ENCODE measurements around the gene LYPD1. TPM values are rescaled to one million over a fixed set of nuclear protein-coding genes. Genes with fewer than 3 reads are reported as not detected.

Gene LYPD1
- total and polyA plus RNA-seq, 2 of the 4 experiments (the other 2 are of a cell fraction) = 66.1 to 87.6 TPM

DNA sequence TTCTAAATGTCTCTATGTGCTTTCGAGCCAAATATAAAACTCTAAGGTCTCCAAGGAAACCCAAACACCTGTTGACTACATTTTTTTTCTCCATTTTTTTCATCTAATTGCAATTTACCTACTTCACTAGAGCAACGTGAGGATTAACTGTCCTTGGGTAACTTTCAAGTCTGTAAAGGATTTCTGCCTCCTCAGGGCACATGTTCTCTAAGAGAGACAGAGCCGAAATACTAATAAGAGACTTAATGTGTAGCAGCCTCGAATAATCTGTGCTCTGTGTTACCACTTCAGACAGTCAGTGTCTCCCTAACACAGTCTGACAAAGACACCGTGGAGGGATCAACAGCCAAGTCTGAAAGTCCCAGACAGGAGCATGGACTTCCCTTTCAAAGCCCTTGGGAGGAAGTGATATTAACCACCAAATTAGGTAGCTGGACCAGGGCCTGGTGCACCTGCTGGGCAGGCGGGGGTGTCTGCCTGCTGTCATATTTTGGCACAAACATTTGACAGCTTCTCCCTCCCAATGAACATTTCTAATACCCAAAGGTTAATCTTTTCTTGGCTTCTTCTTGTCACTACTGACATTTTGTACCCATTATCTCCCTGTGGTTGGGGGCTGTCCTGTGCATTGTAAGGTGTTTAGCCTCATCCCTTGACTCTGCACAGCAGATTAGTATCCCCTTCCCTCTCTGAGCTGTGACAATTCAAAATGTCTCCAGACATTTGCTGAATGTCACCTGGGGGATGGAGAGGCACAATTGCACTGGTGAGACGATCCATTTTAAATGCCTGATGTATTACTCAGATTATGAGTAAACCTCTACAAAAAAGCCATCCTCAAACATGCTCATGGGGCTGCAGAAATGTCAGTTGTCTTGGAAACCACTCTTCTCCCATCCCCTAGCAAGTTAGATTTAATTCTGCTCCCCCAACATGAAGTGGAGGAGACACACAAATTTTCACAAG, 45.7 kb upstream of the LYPD1 start:
- Histone ChIP-seq H3K4me1 (ENCODE audit: control insufficient read depth, insufficient read depth, low read length) (no peaks in the 10 kb centered on the region), H2BK20ac (ENCODE audit: low read depth, low read length) (no peak overlapping the region; the same call in 1 of the 2 replicates), H2AFZ (replicated peaks; ENCODE audit: low read length, poor library complexity) (no peak overlapping the region), H4K8ac (ENCODE audit: low read depth in 2 of 2, low read length in 2 of 2) (no peak overlapping the region), H3K4me3 (ENCODE audit: insufficient read depth, low read depth, low read length) (no peak overlapping the region), H3K14ac (replicated peaks; ENCODE audit: low read depth, low read length) (no peak overlapping the region), H3K27ac (ENCODE audit: insufficient read depth, low read length) (no peak overlapping the region), H3K79me1 (ENCODE audit: low read depth in 1 of 2, low read length in 2 of 2) (no peaks in the 10 kb centered on the region; a peak in 1 of 4 replicates), H3K36me3 (ENCODE audit: control insufficient read depth, insufficient read depth, low read length) (peaks cover 7% of the 10 kb centered on the region), H3K4me2 (ENCODE audit: low read depth, low read length) (no peak overlapping the region), H2BK120ac (ENCODE audit: low read depth, low read length) (no peak overlapping the region), H3K9me3 (ENCODE audit: control insufficient read depth, insufficient read depth, low read length) (no peaks in the 10 kb centered on the region), H2BK15ac (ENCODE audit: low read depth, low read length) (no peak overlapping the region), H3K18ac (ENCODE audit: low read depth, low read length) (no peak overlapping the region), H3K27me3 (ENCODE audit: control insufficient read depth, insufficient read depth, low read length) (no peaks in the 10 kb centered on the region), H3K56ac (ENCODE audit: extremely low read depth, insufficient read depth, low read length) (no peak overlapping the region), H3K23ac (ENCODE audit: low read depth, low read length) (no peak overlapping the region), H4K91ac (ENCODE audit: insufficient read depth, low read depth, low read length) (no peak overlapping the region), H3K9ac (ENCODE audit: low read depth, low read length) (no peak overlapping the region), H3K9me1 (ENCODE audit: insufficient read depth, low read length) (peaks cover 16% of the 10 kb centered on the region; the same call in 1 of the 2 replicates), H2AK5ac (ENCODE audit: low read depth, low read length) (0 out of 2 replicates have a peak overlapping the region, but pooled peaks have one; percentile 27), H2AK9ac (replicated peaks; ENCODE audit: low read depth, low read length, poor library complexity) (no peak overlapping the region), H4K20me1 (ENCODE audit: insufficient read depth, low read length) (no peaks in the 10 kb centered on the region; the same call in 1 of the 2 replicates), H4K5ac (ENCODE audit: low read depth, low read length) (no peak overlapping the region), H3K4ac (ENCODE audit: low read depth, low read length) (no peak overlapping the region; the same call in 1 of the 2 replicates), H2BK5ac (ENCODE audit: low read depth, low read length, poor library complexity, severe bottlenecking) (no peak overlapping the region)
- DNase-seq (peak; percentile 32), ATAC-seq (ENCODE audit: low read depth) (no peak; the same call in 1 of the 2 replicates)
- no TSS peak for BruUV-seq (replicated peaks)
- in situ Hi-C loops (cut with MboI; ENCODE audit: low sequenced_read_pairs) (no loop called here), dilution Hi-C loops (cut with HindIII; ENCODE audit: low sequenced_read_pairs, unreplicated experiment) (no loop called here), intact Hi-C loops (cut with micrococcal nuclease) (no loop called here)
- 72% methylated on average over 2 of the region's 7 CpGs; no CpG with 5 or more reads in 1 of the 2 experiments for WGBS, 2 experiments (ENCODE audit: extremely low coverage in 2 of 2, insufficient read length in 1 of 2)
- CTCF ChIA-PET = interaction anchor here (0.6 kb wide), 1 partner anchor 14 kb away, joined by 3 read pairs; no protein-coding TSS in a partner anchor
- TF ChIP-seq BHLHE40 (IDR thresholded peaks at IDR 0.05; ENCODE audit: low read depth, low read length) (no peak), RFX5 (IDR thresholded peaks at IDR 0.05; ENCODE audit: low read depth, low read length) (no peak), NFE2L2 (IDR thresholded peaks at IDR 0.05; ENCODE audit: low read depth, low read length) (no peak), MAZ (IDR thresholded peaks at IDR 0.05; ENCODE audit: borderline replicate concordance, low read depth, low read length) (no peak), RCOR1 (IDR thresholded peaks at IDR 0.05; ENCODE audit: insufficient replicate concordance, low read length) (no peak), FOS (IDR thresholded peaks at IDR 0.05; ENCODE audit: low read depth, low read length) (no peak), RAD21 (IDR thresholded peaks at IDR 0.05; ENCODE audit: low read length) (no peak), POLR2A (IDR thresholded peaks at IDR 0.05; ENCODE audit: low read depth, low read length) (no peak), MAFK (IDR thresholded peaks at IDR 0.05; ENCODE audit: low read depth, low read length) (no peak), SMC3 (IDR thresholded peaks at IDR 0.05; ENCODE audit: low read depth, low read length) (no peak), CEBPB (IDR thresholded peaks at IDR 0.05; ENCODE audit: low read depth, low read length) (no peak)
- TF ChIP-seq, protein P1, sequence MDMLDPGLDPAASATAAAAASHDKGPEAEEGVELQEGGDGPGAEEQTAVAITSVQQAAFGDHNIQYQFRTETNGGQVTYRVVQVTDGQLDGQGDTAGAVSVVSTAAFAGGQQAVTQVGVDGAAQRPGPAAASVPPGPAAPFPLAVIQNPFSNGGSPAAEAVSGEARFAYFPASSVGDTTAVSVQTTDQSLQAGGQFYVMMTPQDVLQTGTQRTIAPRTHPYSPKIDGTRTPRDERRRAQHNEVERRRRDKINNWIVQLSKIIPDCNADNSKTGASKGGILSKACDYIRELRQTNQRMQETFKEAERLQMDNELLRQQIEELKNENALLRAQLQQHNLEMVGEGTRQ (IDR thresholded peaks at IDR 0.05; ENCODE audit: low read depth, low read length) = no peak
- TF ChIP-seq, protein P2, sequence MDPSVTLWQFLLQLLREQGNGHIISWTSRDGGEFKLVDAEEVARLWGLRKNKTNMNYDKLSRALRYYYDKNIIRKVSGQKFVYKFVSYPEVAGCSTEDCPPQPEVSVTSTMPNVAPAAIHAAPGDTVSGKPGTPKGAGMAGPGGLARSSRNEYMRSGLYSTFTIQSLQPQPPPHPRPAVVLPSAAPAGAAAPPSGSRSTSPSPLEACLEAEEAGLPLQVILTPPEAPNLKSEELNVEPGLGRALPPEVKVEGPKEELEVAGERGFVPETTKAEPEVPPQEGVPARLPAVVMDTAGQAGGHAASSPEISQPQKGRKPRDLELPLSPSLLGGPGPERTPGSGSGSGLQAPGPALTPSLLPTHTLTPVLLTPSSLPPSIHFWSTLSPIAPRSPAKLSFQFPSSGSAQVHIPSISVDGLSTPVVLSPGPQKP (IDR thresholded peaks at IDR 0.05; ENCODE audit: borderline replicate concordance, low read depth, low read length) = no peak
- TF ChIP-seq, protein P3, sequence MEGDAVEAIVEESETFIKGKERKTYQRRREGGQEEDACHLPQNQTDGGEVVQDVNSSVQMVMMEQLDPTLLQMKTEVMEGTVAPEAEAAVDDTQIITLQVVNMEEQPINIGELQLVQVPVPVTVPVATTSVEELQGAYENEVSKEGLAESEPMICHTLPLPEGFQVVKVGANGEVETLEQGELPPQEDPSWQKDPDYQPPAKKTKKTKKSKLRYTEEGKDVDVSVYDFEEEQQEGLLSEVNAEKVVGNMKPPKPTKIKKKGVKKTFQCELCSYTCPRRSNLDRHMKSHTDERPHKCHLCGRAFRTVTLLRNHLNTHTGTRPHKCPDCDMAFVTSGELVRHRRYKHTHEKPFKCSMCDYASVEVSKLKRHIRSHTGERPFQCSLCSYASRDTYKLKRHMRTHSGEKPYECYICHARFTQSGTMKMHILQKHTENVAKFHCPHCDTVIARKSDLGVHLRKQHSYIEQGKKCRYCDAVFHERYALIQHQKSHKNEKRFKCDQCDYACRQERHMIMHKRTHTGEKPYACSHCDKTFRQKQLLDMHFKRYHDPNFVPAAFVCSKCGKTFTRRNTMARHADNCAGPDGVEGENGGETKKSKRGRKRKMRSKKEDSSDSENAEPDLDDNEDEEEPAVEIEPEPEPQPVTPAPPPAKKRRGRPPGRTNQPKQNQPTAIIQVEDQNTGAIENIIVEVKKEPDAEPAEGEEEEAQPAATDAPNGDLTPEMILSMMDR (conservative IDR thresholded peaks at IDR 0.05; ENCODE audit: low read depth, low read length) = no peak
- POLR2A ChIA-PET (ENCODE audit: unreplicated experiment) = no interaction called here

Data from IMR-90 (cell line).